HepG2 (cell line): Measurements from ENCODE around the gene DNAJC10. TPM values are rescaled to one million over a fixed set of nuclear protein-coding genes. Genes with fewer than 3 reads are reported as not detected.

Source experiments
- ATAC-seq: fragments of 200-7000 bp; cut with Tn5 transposase; 3 replicates; pipeline ENCODE4 v1.9.1; 2020; ENCODE audit warnings: mild to moderate bottlenecking, moderate library complexity
- BruUV-seq: library from RNA; stranded (reverse); fragments of 400-500 nt; replicated peaks from 2 replicates; lab custom pipeline; 2021; lab: Mats Ljungman, UMichigan
- CTCF ChIA-PET: fragments of 300-600 bp; formaldehyde crosslinking; extraction: SDS; loops from one replicate; lab custom pipeline; 2021; ENCODE audit warnings: low total read pairs, inconsistent platforms, low intra/inter-chr PET ratio; lab: Yijun Ruan, JAX
- POLR2A ChIA-PET: fragments of 350-600 bp; sonication (Branson Sonifier 250); formaldehyde crosslinking; loops from one replicate; lab custom pipeline; 2020; ENCODE audit warnings: antibody characterized with exemption, inconsistent platforms; lab: Yijun Ruan, JAX
- DNase-seq: peaks from one replicate; pipeline ENCODE4 v3.0.0-alpha.2; 2015; ENCODE audit warnings: low spot score
- FAIRE-seq: peaks from 3 replicates; lab custom pipeline; 2011; peaks lifted over from hg19 to GRCh38; lab: Jason Lieb, UNC
- H2AFZ ChIP-seq: one replicate; pipeline ENCODE4 v1.6.1; 2011; ENCODE audit warnings: low read length, inconsistent platforms
- H3K27ac ChIP-seq: fragments of 300-600 bp; 3 replicates; pipeline ENCODE4 v1.8.0; 2011; ENCODE audit warnings: mixed run types, mild to moderate bottlenecking, mixed read lengths, low read length, inconsistent platforms; ENCODE audit not compliant: insufficient read depth; ENCODE audit errors: extremely low read length
- H3K27me3 ChIP-seq, 2 experiments: fragments of 200-600 bp in 1 of 2; 2 replicates in 1 of 2; 3 replicates in 1 of 2; pipeline versions ENCODE4 v1.6.0 to v1.8.0; 2011; ENCODE audit warnings: low read length in 2 of 2, mild to moderate bottlenecking in 2 of 2, moderate library complexity in 2 of 2, inconsistent platforms in 1 of 2; ENCODE audit not compliant: insufficient read depth in 2 of 2, control insufficient read depth in 1 of 2
- H3K36me3 ChIP-seq, 2 experiments: fragments of 200-600 bp in 1 of 2; replicated peaks in 1 of 2; 2 replicates in 1 of 2; 3 replicates in 1 of 2; pipeline versions ENCODE4 v1.5.1 to v1.8.0; 2011; ENCODE audit warnings: low read length in 2 of 2, inconsistent platforms in 1 of 2; ENCODE audit not compliant: insufficient read depth in 2 of 2, control insufficient read depth in 1 of 2
- H3K4me1 ChIP-seq: 2 replicates; pipeline ENCODE4 v1.5.1; 2012; ENCODE audit warnings: low read length, inconsistent platforms; ENCODE audit not compliant: insufficient read depth
- H3K4me2 ChIP-seq: 2 replicates; pipeline ENCODE4 v1.6.0; 2011; ENCODE audit warnings: low read depth, low read length, inconsistent platforms
- H3K4me3 ChIP-seq, 3 experiments: fragments of 200-600 bp in 1 of 3; sonication (generic), shearing (Covaris generic) in 1 of 3; replicated peaks in 1 of 3; 2 replicates each; pipeline ENCODE4 v1.5.1; 2011 to 2016; ENCODE audit warnings: low read length in 3 of 3, inconsistent platforms in 2 of 3, low read depth in 2 of 3, mild to moderate bottlenecking in 2 of 3, control low read depth in 1 of 3, mixed read lengths in 1 of 3; ENCODE audit not compliant: insufficient read depth in 1 of 3
- H3K79me2 ChIP-seq: one replicate; pipeline ENCODE4 v1.6.1; 2011; ENCODE audit warnings: low read length, inconsistent platforms; ENCODE audit not compliant: insufficient read depth
- H3K9ac ChIP-seq: 2 replicates; pipeline ENCODE4 v1.6.0; 2011; ENCODE audit warnings: mild to moderate bottlenecking, low read depth, low read length, inconsistent platforms; ENCODE audit not compliant: insufficient read depth
- H3K9me3 ChIP-seq: 2 replicates; pipeline ENCODE4 v1.5.1; 2012; ENCODE audit warnings: mild to moderate bottlenecking, low read length
- H4K20me1 ChIP-seq: 2 replicates; pipeline ENCODE4 v1.6.0; 2011; ENCODE audit warnings: inconsistent platforms, mild to moderate bottlenecking, low read length, moderate library complexity; ENCODE audit not compliant: insufficient read depth
- DMAP1 ChIP-seq: IDR thresholded peaks from 2 replicates; pipeline ENCODE4 v1.6.1; 2016
- DPF2 ChIP-seq: sonication (generic); formaldehyde crosslinking; IDR thresholded peaks from 2 replicates; pipeline ENCODE4 v1.4.0; 2020; ENCODE audit warnings: mild to moderate bottlenecking, low read depth, missing genetic modification reagents, borderline replicate concordance
- HDAC6 ChIP-seq: fragments of 200-600 bp; sonication (generic); IDR thresholded peaks from 2 replicates; pipeline ENCODE4 v1.7.0; 2017; ENCODE audit warnings: mild to moderate bottlenecking, antibody characterized with exemption, low read length, low read depth
- HES4 ChIP-seq: sonication (generic); formaldehyde crosslinking; IDR thresholded peaks from 2 replicates; pipeline ENCODE4 v1.9.0; 2021; ENCODE audit warnings: mild to moderate bottlenecking, missing genetic modification reagents, borderline replicate concordance
- PLRG1 ChIP-seq: fragments of 450-650 bp; conservative IDR thresholded peaks from 2 replicates; pipeline ENCODE4 v1.6.1; 2016
- POLR2AphosphoS2 ChIP-seq: IDR thresholded peaks from 2 replicates; pipeline ENCODE4 v1.6.1; 2011; ENCODE audit warnings: low read depth, low read length, improper control_type of control experiment
- REL ChIP-seq: sonication (generic); formaldehyde crosslinking; conservative IDR thresholded peaks from 2 replicates; pipeline ENCODE4 v1.8.0; 2022; ENCODE audit warnings: mild to moderate bottlenecking, missing genetic modification reagents, moderate library complexity
- ZNF232 ChIP-seq: sonication (generic); formaldehyde crosslinking; IDR thresholded peaks from 2 replicates; pipeline ENCODE4 v1.4.0; 2020; ENCODE audit warnings: missing genetic modification reagents, borderline replicate concordance
- ZNF333 ChIP-seq: sonication (generic); formaldehyde crosslinking; IDR thresholded peaks from 2 replicates; pipeline ENCODE4 v1.4.0; 2020; ENCODE audit warnings: mild to moderate bottlenecking, missing genetic modification reagents, borderline replicate concordance
- ZNF563 ChIP-seq: sonication (generic); formaldehyde crosslinking; IDR thresholded peaks from 2 replicates; pipeline ENCODE4 v1.8.0; 2022; ENCODE audit warnings: mild to moderate bottlenecking, moderate library complexity, missing genetic modification reagents
- ZNF567 ChIP-seq: sonication (generic); formaldehyde crosslinking; IDR thresholded peaks from 2 replicates; pipeline ENCODE4 v1.8.1; 2023; ENCODE audit warnings: mild to moderate bottlenecking, missing genetic modification reagents, borderline replicate concordance
- ZNF674 ChIP-seq: sonication (generic); formaldehyde crosslinking; IDR thresholded peaks from 2 replicates; pipeline ENCODE4 v1.5.0; 2020; ENCODE audit warnings: low read depth, mild to moderate bottlenecking, missing genetic modification reagents
- WGBS: methylation state at CpG from one replicate; pipeline ENCODE4 v1.1.6; 2017; ENCODE audit warnings: low lambda C conversion rate; 5-methylcytosine and 5-hydroxymethylcytosine counted together
- in situ Hi-C: cut with HindIII; loops from 2 replicates; pipeline ENCODE4 v1.10.0; 2017; ENCODE audit warnings: low pct_unique_long_range_greater_than_20kb; ENCODE audit not compliant: extremely low pct_ligation_motif_present
- intact Hi-C: fragments of 100-400 bp; cut with micrococcal nuclease; formaldehyde crosslinking; loops from one replicate; pipeline ENCODE4 v1.10.0; 2022; ENCODE audit not compliant: unreplicated experiment
- polyA plus RNA-seq, 8 experiments: library from polyadenylated mRNA; depleted of rRNA in 3 of 8; stranded (reverse) in 7 of 8; unstranded in 1 of 8; fragments of >200 nt; fragmentation: Illumina TruSeq in 4 of 8; extraction: Trizol in 4 of 8; gene quantifications; 2 replicates each; pipeline versions ENCODE4 v1.2.1 to v1.2.3, GENCODE V29; 2011 to 2016; ENCODE audit warnings: low read depth in 4 of 8, missing spikeins in 1 of 8, mixed read lengths in 1 of 8; ENCODE audit not compliant: insufficient read depth in 1 of 8
- total RNA-seq, 5 experiments: library from RNA; depleted of rRNA; stranded (reverse); fragments of >200 nt; fragmentation: Illumina TruSeq; extraction: Trizol; gene quantifications; 2 replicates each; pipeline ENCODE4 v1.2.3, GENCODE V29; 2016; ENCODE audit warnings: low read depth in 1 of 5
- TF ChIP-seq, protein P1 (sequence below): sonication (generic); formaldehyde crosslinking; IDR thresholded peaks from 2 replicates; pipeline ENCODE4 v1.4.0; 2020; ENCODE audit warnings: missing genetic modification reagents
- TF ChIP-seq, protein P2 (sequence below): sonication (generic); formaldehyde crosslinking; IDR thresholded peaks from 2 replicates; pipeline ENCODE4; 2020; ENCODE audit warnings: missing genetic modification reagents, mild to moderate bottlenecking, borderline replicate concordance
- TF ChIP-seq, protein P3 (sequence below): sonication (generic); formaldehyde crosslinking; IDR thresholded peaks from 2 replicates; pipeline ENCODE4 v1.4.0; 2020; ENCODE audit warnings: missing genetic modification reagents, borderline replicate concordance
- TF ChIP-seq, protein P4 (sequence below): IDR thresholded peaks from 2 replicates; pipeline ENCODE4 v1.6.1; 2016

Gene DNAJC10
- total and polyA plus RNA-seq, 2 of the 13 experiments (the other 11 are each of a cell fraction or from before 2014, with no cell fraction given), result 44.1 to 178 TPM

DNA sequence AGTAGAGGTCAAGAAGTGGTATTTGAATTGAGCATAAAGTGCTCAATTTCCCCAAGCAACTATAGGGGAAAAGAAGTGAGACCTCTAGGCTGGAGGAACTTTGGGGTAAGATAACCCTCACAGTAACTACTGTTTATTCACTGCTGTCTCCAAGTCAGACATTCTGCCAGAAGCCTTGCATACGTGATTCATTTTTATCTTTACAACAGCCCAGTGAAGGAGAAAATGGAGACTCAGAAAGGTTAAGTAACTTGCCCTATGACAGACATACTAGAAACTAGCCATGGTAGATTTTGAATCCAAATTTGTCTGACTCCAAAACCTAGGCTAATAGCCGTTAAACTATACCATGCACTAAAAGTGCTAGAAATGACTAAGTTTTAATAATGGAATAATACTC is 28.4 kb downstream of the DNAJC10 start:
- no peaks in the 10 kb centered on the region for H3K4me1 ChIP-seq
- H2AFZ ChIP-seq, result no peak overlapping the region
- no peak for ATAC-seq
- POLR2A ChIA-PET, result no interaction called here
- H3K36me3 ChIP-seq, result peaks cover 10 to 38% of the 10 kb centered on the region in 2 experiments; a peak in 3 of 5 replicates
- H3K9ac ChIP-seq, result no peak overlapping the region
- H3K4me2 ChIP-seq, result no peak overlapping the region
- CTCF ChIA-PET, result no interaction called here
- H3K79me2 ChIP-seq, result no peaks in the 10 kb centered on the region
- H3K27ac ChIP-seq, result no peak overlapping the region
- no peaks in the 10 kb centered on the region for H3K27me3 ChIP-seq
- H4K20me1 ChIP-seq, result no peaks in the 10 kb centered on the region
- intact Hi-C loops (no loop called here), in situ Hi-C loops (no loop called here)
- no peak for DNase-seq
- BruUV-seq, result no TSS peak
- no peak overlapping the region for H3K4me3 ChIP-seq
- WGBS, result 92% methylated on average over 2 of the region's 2 CpGs
- no peaks in the 10 kb centered on the region for H3K9me3 ChIP-seq
- TF ChIP-seq HDAC6 (no peak), ZNF232 (CRISPR knock-in tag) (no peak), POLR2AphosphoS2 (no peak), ZNF333 (CRISPR knock-in tag) (no peak), ZNF674 (CRISPR knock-in tag) (no peak), ZNF563 (no peak), ZNF567 (no peak), HES4 (CRISPR knock-in tag) (no peak), PLRG1 (no peak), DPF2 (CRISPR knock-in tag) (no peak), DMAP1 (CRISPR knock-in tag) (no peak), REL (no peak)
- TF ChIP-seq, protein P1, sequence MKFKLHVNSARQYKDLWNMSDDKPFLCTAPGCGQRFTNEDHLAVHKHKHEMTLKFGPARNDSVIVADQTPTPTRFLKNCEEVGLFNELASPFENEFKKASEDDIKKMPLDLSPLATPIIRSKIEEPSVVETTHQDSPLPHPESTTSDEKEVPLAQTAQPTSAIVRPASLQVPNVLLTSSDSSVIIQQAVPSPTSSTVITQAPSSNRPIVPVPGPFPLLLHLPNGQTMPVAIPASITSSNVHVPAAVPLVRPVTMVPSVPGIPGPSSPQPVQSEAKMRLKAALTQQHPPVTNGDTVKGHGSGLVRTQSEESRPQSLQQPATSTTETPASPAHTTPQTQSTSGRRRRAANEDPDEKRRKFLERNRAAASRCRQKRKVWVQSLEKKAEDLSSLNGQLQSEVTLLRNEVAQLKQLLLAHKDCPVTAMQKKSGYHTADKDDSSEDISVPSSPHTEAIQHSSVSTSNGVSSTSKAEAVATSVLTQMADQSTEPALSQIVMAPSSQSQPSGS (CRISPR knock-in tag), result no peak
- TF ChIP-seq, protein P2, sequence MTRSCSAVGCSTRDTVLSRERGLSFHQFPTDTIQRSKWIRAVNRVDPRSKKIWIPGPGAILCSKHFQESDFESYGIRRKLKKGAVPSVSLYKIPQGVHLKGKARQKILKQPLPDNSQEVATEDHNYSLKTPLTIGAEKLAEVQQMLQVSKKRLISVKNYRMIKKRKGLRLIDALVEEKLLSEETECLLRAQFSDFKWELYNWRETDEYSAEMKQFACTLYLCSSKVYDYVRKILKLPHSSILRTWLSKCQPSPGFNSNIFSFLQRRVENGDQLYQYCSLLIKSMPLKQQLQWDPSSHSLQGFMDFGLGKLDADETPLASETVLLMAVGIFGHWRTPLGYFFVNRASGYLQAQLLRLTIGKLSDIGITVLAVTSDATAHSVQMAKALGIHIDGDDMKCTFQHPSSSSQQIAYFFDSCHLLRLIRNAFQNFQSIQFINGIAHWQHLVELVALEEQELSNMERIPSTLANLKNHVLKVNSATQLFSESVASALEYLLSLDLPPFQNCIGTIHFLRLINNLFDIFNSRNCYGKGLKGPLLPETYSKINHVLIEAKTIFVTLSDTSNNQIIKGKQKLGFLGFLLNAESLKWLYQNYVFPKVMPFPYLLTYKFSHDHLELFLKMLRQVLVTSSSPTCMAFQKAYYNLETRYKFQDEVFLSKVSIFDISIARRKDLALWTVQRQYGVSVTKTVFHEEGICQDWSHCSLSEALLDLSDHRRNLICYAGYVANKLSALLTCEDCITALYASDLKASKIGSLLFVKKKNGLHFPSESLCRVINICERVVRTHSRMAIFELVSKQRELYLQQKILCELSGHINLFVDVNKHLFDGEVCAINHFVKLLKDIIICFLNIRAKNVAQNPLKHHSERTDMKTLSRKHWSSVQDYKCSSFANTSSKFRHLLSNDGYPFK (CRISPR knock-in tag), result no peak
- TF ChIP-seq, protein P3, sequence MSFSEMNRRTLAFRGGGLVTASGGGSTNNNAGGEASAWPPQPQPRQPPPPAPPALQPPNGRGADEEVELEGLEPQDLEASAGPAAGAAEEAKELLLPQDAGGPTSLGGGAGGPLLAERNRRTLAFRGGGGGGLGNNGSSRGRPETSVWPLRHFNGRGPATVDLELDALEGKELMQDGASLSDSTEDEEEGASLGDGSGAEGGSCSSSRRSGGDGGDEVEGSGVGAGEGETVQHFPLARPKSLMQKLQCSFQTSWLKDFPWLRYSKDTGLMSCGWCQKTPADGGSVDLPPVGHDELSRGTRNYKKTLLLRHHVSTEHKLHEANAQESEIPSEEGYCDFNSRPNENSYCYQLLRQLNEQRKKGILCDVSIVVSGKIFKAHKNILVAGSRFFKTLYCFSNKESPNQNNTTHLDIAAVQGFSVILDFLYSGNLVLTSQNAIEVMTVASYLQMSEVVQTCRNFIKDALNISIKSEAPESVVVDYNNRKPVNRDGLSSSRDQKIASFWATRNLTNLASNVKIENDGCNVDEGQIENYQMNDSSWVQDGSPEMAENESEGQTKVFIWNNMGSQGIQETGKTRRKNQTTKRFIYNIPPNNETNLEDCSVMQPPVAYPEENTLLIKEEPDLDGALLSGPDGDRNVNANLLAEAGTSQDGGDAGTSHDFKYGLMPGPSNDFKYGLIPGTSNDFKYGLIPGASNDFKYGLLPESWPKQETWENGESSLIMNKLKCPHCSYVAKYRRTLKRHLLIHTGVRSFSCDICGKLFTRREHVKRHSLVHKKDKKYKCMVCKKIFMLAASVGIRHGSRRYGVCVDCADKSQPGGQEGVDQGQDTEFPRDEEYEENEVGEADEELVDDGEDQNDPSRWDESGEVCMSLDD (CRISPR knock-in tag), result no peak
- TF ChIP-seq, protein P4, sequence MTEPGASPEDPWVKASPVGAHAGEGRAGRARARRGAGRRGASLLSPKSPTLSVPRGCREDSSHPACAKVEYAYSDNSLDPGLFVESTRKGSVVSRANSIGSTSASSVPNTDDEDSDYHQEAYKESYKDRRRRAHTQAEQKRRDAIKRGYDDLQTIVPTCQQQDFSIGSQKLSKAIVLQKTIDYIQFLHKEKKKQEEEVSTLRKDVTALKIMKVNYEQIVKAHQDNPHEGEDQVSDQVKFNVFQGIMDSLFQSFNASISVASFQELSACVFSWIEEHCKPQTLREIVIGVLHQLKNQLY (CRISPR knock-in tag), result no peak
- FAIRE-seq, result no peak
